Spinal cord (tissue), 10 donors: ENCODE data around the gene RPL4. TPM values are rescaled to one million over a fixed set of nuclear protein-coding genes. Genes with fewer than 3 reads are reported as not detected.
"Not testable (repeated sequence)": the region's sequence is repeated elsewhere in the genome, so short reads cannot be mapped to it uniquely, and the experiment has no call there.

Experiments used
- DNase-seq, 6 donors: peaks; one replicate each; pipeline versions ENCODE4 v3.0.0 to v3.0.0-alpha.2; 2013 to 2015; ENCODE audit warnings: low spot score in 6 of 6, low read depth in 4 of 6
- H3K27ac ChIP-seq: one replicate; pipeline ENCODE4 v1.5.1; 2013; ENCODE audit warnings: low read depth, low read length, control low read depth
- H3K27me3 ChIP-seq: one replicate; pipeline ENCODE4 v1.6.1; 2013; ENCODE audit warnings: low read length; ENCODE audit not compliant: control insufficient read depth, insufficient read depth
- H3K36me3 ChIP-seq: one replicate; pipeline ENCODE4 v1.6.1; 2013; ENCODE audit warnings: low read length; ENCODE audit not compliant: control insufficient read depth, insufficient read depth
- H3K4me1 ChIP-seq: one replicate; pipeline ENCODE4 v1.6.1; 2013; ENCODE audit warnings: low read length; ENCODE audit not compliant: control insufficient read depth, insufficient read depth
- H3K4me3 ChIP-seq: one replicate; pipeline ENCODE4 v1.5.1; 2013; ENCODE audit warnings: low read depth, low read length, control low read depth
- H3K9me3 ChIP-seq: one replicate; pipeline ENCODE4 v1.6.1; 2013; ENCODE audit warnings: low read length; ENCODE audit not compliant: control insufficient read depth, insufficient read depth
- whole genome bisulfite sequencing: methylation state at CpG from one replicate; pipeline ENCODE4 v1.1.5; 2013; ENCODE audit warnings: missing lambda C conversion rate; ENCODE audit not compliant: insufficient coverage; 5-methylcytosine and 5-hydroxymethylcytosine counted together
- polyA plus RNA-seq, 2 donors: library from polyadenylated mRNA; unstranded; fragments of 120-200 nt; gene quantifications; one replicate each; pipeline ENCODE4 v1.2.1, GENCODE V29; 2013; ENCODE audit not compliant: insufficient read length in 2 of 2
- total RNA-seq, 2 donors: library from RNA; depleted of rRNA in 1 of 2; stranded (reverse); fragments of 120-200 nt in 1 of 2; fragments of >200 nt in 1 of 2; gene quantifications; one replicate each; pipeline versions ENCODE4 v1.2.3 to v1.2.4, GENCODE V29; 2013 to 2014
- donor health status: healthy.

RPL4 gene
- total and polyA plus RNA-seq, 4 donors, result 1,568 to 3,918 (median 2,279) TPM

DNA sequence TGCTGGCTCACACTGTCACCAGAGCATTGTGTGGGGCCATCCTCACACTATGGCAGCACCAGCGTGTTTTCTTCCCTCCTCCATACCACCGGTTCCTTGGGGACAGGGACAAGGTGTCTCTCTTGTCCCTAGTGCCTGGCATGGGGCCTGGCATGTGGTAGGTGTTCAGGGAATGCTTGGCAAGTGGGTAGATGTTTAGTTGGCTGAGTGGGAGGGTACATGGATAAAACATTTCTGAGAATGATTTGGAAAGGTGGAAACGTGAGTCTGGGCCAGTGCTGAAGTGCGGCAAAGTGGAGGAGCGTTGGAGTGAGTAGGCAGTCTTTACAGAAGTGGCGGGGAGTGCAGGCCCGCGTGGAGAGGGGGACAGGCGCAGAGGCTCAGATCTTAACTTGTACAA lies 22.1 kb downstream of the RPL4 start:
- Histone ChIP-seq H3K4me3 (no peak overlapping the region), H3K4me1 (no peaks in the 10 kb centered on the region), H3K27me3 (no peaks in the 10 kb centered on the region), H3K36me3 (peaks cover 38% of the 10 kb centered on the region), H3K27ac (no peak overlapping the region), H3K9me3 (no peaks in the 10 kb centered on the region)
- DNase-seq, result no peak
- WGBS, result 90% methylated on average over 5 of the region's 9 CpGs

DNA sequence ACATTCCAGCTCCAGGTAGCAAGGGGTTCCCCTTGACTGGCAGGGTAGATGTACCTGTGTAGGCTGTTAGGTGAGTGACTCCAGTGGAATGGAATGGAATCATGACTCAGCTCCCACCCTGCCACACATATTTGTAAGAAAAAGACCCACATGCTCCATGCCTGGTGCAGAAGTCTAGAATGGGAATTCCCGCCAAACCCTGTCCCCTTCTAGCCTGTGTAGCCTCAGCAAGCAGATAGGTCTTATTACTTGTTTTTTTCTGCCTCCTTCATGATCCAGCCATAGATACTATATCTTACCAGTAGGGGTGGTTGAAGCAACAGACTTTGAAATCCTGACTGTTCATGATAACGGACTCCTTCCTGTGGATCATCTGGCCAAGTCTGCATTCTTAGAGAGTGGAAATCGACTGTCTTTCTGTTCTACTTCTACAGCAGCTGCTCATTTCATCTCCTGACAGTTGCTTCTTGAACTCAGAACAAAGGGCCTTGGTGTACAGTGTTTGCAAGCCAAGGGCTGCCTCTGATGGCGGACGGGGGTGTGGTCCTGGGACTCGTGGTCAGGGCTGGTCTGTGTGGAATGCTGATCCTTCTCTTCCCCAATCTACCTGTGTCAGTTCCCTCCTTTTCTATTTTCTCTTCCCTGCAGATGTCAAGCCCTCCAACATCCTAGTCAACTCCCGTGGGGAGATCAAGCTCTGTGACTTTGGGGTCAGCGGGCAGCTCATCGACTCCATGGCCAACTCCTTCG lies 23.4 kb downstream of the RPL4 start:
- peaks cover 35% of the 10 kb centered on the region for H3K36me3 ChIP-seq
- 95% methylated on average over 6 of the region's 10 CpGs for WGBS
- H3K9me3 ChIP-seq, result no peaks in the 10 kb centered on the region
- no peaks in the 10 kb centered on the region for H3K4me1 ChIP-seq
- DNase-seq, result no peak
- no peaks in the 10 kb centered on the region for H3K27me3 ChIP-seq
- H3K27ac ChIP-seq, result no peak overlapping the region
- H3K4me3 ChIP-seq, result no peak overlapping the region

DNA sequence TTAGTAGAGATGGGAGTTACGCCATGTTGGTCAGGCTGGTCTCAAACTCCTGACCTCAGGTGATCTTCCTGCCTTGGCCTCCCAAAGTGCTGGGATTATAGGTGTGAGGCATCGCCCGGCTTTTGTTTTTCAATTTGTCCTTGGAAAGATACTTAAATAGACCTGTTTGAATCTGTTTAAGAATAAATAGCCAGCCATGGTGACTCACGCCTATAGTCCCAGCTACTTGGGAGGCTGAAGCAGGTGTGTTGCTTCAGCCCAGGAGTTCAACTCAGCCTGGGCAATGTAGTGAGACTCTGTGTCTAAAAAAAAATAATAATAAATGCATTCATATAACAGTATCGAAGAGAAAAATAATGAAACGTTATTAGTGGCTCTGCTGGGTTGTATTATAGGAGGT lies 24.4 kb downstream of the RPL4 start:
- H3K27me3 ChIP-seq, result no peaks in the 10 kb centered on the region
- H3K9me3 ChIP-seq, result no peaks in the 10 kb centered on the region
- peaks cover 29% of the 10 kb centered on the region for H3K36me3 ChIP-seq
- H3K4me3 ChIP-seq, result no peak overlapping the region
- 94% methylated on average over 2 of the region's 6 CpGs for WGBS
- no peak overlapping the region for H3K27ac ChIP-seq
- no peak for DNase-seq
- no peaks in the 10 kb centered on the region for H3K4me1 ChIP-seq

DNA sequence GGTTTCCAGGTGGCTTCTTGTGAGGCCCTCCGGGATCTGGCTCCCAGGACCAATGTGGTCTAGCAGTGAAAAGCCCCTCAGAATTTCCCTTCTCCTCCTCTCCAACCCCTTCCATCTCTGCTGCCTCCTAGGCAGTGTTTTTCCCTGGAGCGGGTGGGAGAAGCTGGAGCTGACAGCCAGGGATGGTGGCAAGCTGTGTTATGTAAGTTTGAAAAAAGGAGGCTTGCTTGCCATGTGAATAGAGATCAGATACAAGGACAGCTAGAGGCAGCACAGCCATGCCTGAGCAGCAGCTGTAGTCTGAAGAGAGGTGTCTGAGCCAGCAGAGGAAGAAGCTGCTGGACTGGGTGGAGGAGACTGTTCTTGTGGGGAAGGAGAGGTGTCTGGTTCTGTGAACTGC lies 27.6 kb downstream of the RPL4 start:
- 100% methylated on average over 2 of the region's 2 CpGs for WGBS
- no peak for DNase-seq
- no peaks in the 10 kb centered on the region for H3K9me3 ChIP-seq
- H3K4me1 ChIP-seq, result peaks cover 2% of the 10 kb centered on the region
- no peak overlapping the region for H3K27ac ChIP-seq
- H3K36me3 ChIP-seq, result peaks cover 10% of the 10 kb centered on the region
- no peaks in the 10 kb centered on the region for H3K27me3 ChIP-seq
- no peak overlapping the region for H3K4me3 ChIP-seq

DNA sequence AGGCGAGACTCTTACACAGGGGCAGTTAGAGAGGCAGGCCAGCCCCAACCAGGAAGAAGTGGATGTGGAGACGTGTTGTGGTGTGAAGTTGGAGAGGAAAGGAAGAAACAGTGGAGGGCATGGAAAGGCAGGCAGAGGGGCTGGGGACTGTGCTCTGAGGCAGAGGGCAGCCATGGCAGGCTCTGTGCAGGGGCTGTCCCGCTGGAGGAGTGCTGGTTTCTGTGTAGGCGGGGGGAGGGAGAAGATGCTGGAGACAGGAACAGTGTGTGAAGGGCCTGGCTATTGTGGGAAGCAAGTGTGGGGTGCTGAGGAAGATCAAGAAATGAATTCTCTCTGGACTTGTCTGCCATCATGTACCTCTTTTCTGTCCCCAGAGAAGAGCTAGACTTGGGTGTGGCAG lies 28.1 kb downstream of the RPL4 start:
- no peak overlapping the region for H3K27ac ChIP-seq
- no peak for DNase-seq

DNA sequence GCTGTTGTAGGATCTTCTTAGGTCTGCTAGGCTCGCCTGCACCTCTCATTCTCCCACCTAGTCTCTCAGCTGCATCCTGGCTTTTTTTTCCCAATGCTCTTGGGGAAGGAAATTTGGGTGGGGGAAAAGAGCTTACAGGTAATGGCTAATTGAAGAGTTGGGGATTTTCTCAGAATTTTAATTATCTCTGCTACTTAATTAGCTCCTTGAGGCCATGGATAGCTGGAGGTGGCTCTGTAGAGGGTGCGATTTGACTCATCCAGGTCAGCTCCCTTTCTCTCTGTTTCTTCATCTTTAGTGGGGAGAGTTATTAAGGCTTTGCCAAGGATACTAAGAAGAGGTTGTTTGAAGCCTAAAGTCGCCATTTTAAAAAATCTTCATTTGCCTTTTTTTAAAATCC lies 29.7 kb downstream of the RPL4 start:
- H3K27ac ChIP-seq, result no peak overlapping the region
- H3K36me3 ChIP-seq, result peaks cover 4% of the 10 kb centered on the region
- DNase-seq, result peak in 1 of 6 donors; percentile 12
- WGBS, result no CpG with 5 or more reads among the region's 3 CpGs
- no peak overlapping the region for H3K4me3 ChIP-seq
- peaks cover 2% of the 10 kb centered on the region for H3K4me1 ChIP-seq
- H3K9me3 ChIP-seq, result no peaks in the 10 kb centered on the region
- H3K27me3 ChIP-seq, result no peaks in the 10 kb centered on the region

More for the DNA sequence above, 28.1 kb downstream of the RPL4 start:
- peaks cover 2% of the 10 kb centered on the region for H3K4me1 ChIP-seq
- H3K27me3 ChIP-seq, result no peaks in the 10 kb centered on the region
- H3K36me3 ChIP-seq, result peaks cover 6% of the 10 kb centered on the region
- H3K9me3 ChIP-seq, result no peaks in the 10 kb centered on the region
- 92% methylated on average over 4 of the region's 4 CpGs for WGBS
- no peak overlapping the region for H3K4me3 ChIP-seq

GRCh38 chr15:66474135-66474534 lies 30.5 kb downstream of the RPL4 start:
- WGBS, result no CpG with 5 or more reads among the region's 2 CpGs
- peaks cover 4% of the 10 kb centered on the region for H3K36me3 ChIP-seq
- H3K4me1 ChIP-seq, result peaks cover 2% of the 10 kb centered on the region
- H3K27me3 ChIP-seq, result no peaks in the 10 kb centered on the region
- H3K4me3 ChIP-seq, result no peak overlapping the region
- peak overlapping the region; percentile 12 for H3K27ac ChIP-seq
- no peaks in the 10 kb centered on the region for H3K9me3 ChIP-seq
- no peak for DNase-seq

GRCh38 chr15:66472176-66472999 lies 32.3 kb downstream of the RPL4 start:
- H3K27ac ChIP-seq, result peak overlapping the region; percentile 67

DNA sequence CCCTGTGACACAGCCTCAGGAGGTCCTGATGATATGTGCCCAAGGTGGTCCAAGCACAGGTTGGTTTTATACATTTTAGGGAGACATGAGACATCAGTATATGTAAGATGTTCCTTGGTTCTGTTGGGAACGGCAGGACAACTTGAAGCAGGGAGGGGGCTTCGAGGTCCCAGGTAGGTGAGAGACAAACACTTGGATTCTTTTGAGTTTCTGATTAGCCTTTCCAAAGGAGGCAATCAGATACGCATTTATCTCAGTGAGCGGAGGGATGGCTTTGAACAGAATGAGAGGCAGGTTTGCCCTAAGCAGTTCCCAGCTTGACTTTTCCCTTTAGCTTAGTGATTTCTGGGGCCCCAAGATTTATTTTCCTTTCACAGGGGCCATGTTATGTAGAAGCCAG lies 33.8 kb downstream of the RPL4 start:
- H3K4me1 ChIP-seq, H3K9me3 ChIP-seq, H3K27ac ChIP-seq, H3K27me3 ChIP-seq, H3K36me3 ChIP-seq, DNase-seq, H3K4me3 ChIP-seq: not testable (repeated sequence)
- 60% methylated on average over 4 of the region's 4 CpGs for WGBS

More at GRCh38 chr15:66472176-66472999, 32.3 kb downstream of the RPL4 start:
- Histone ChIP-seq H3K4me3 (no peak overlapping the region), H3K36me3 (no peaks in the 10 kb centered on the region), H3K27me3 (no peaks in the 10 kb centered on the region), H3K4me1 (peaks cover 2% of the 10 kb centered on the region), H3K9me3 (no peaks in the 10 kb centered on the region)
- 71% methylated on average over 3 of the region's 8 CpGs for WGBS
- peak in 1 of 6 donors; percentile 49 for DNase-seq
